ENCODE data around the gene PTPRB.

PTPRB gene

DNA sequence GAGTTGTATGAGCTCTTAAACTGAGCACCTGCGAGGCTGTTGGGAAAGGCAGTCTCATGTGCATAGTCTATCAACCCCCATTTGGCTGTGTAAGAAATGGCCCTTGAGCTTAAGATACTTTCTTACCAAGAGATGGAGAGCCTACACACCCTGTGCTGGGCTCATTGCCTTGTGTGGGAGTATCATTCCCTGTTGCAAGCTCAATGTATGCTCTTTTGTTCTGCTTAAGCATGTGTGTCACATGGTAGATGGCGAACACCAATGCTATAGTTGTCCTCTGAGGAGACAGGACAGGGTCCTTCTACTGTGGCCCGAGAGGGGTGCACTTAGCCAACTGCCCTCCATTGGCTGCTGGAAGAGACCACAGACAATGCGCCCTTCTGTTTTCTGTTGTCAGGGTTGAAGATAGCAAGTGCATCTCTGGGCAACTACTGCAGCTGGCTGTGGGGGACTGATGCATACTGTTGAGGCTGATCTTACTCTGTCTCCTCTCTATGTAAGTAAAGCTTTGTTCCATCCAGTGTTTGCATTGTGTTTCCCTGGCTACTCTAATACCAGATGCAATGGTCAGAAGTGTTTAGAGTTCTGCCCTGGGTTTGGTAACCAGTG, 79.5 kb downstream of the PTPRB start:
- no peak overlapping the region for H3K4me3 ChIP-seq (ENCODE audit: control insufficient read depth, low read depth, low read length)
- DNase-seq (ENCODE audit: low read depth), result no peak
- TF ChIP-seq, protein P1, sequence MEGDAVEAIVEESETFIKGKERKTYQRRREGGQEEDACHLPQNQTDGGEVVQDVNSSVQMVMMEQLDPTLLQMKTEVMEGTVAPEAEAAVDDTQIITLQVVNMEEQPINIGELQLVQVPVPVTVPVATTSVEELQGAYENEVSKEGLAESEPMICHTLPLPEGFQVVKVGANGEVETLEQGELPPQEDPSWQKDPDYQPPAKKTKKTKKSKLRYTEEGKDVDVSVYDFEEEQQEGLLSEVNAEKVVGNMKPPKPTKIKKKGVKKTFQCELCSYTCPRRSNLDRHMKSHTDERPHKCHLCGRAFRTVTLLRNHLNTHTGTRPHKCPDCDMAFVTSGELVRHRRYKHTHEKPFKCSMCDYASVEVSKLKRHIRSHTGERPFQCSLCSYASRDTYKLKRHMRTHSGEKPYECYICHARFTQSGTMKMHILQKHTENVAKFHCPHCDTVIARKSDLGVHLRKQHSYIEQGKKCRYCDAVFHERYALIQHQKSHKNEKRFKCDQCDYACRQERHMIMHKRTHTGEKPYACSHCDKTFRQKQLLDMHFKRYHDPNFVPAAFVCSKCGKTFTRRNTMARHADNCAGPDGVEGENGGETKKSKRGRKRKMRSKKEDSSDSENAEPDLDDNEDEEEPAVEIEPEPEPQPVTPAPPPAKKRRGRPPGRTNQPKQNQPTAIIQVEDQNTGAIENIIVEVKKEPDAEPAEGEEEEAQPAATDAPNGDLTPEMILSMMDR (conservative IDR thresholded peaks at IDR 0.05; ENCODE audit: control insufficient read depth, insufficient read depth, low read depth, low read length), result no peak

DNA sequence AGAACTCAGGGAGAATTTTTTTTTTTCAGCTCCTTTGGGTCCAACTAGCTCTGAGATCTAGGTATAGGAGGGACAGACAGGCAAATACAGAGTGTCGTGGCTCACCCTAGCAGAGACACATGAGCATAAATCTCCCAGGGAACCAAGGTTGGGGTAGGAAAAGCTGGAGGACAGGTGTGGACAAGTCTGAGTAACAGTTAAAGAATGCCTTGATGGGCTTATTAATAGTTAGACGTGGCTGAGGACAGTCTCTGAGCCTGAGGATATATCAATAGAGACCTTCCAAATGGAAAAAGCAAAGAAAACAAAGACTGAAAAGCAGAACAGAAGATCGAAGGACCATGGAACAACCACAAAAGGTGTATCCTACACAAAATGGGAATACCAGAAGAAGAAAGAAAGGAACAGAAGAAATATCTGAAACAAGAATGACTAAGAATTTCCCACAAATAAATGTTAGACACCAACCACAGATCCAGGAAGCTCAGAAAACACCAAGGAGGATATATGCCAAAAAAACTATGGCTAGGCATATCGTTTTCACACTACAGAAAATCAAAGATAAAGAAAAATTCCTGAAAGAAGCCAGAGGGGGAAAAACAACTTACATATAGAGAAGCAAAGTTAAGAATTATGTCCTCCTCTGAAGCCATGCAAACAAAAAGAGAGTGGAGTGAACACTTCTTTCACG, 80.9 kb downstream of the PTPRB start:
- no peak overlapping the region for H3K4me3 ChIP-seq (ENCODE audit: control insufficient read depth, low read depth, low read length)
- DNase-seq (ENCODE audit: low read depth), result no peak
- TF ChIP-seq, protein P1 (conservative IDR thresholded peaks at IDR 0.05; ENCODE audit: control insufficient read depth, insufficient read depth, low read depth, low read length), result no peak

DNA sequence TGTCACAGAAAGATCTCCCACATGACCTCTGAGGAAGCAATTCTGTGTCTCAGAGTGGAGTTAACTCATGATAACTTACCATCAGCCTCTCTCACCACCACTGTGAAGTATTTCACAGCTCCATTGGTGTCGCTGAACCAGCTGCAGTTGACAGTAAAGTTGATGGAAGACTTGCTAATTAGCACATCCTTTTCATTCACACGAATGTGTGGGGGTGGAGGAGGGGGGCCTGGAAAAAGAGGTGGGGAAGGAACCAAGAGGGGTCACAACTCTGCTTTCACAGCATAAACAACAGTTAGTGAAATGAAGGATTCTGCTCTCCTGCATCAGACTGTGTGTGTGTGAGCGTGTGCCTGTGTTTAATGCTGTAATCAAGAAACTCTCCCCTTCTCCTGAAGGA, 82.1 kb downstream of the PTPRB start:
- DNase-seq (ENCODE audit: low read depth), result no peak
- TF ChIP-seq, protein P1 (conservative IDR thresholded peaks at IDR 0.05; ENCODE audit: control insufficient read depth, insufficient read depth, low read depth, low read length), result no peak
- no peak overlapping the region for H3K4me3 ChIP-seq (ENCODE audit: control insufficient read depth, low read depth, low read length)

DNA sequence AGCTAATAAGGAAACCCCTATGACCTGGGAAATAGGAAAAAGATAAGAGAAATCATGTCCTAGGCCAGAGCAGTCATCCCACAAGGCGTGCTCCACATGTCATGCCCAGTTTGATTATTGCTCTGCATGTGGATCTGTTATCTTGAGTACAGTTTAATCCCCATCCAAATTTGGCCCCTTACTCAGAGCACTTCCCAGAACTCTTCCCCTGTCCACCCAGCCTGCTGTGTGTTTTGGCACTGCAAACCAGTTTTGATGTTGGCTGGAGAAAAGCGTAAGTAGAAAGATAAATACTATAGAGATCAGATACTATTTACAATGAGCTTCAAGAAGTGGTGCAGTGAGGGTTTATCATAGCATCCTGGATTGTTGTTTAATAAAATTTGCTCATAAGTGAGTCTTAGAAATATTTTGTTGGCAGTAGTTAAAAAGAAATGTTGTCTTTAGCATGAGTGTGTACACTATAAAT, 83.8 kb downstream of the PTPRB start:
- TF ChIP-seq, protein P1 (conservative IDR thresholded peaks at IDR 0.05; ENCODE audit: control insufficient read depth, insufficient read depth, low read depth, low read length), result no peak
- no peak overlapping the region for H3K4me3 ChIP-seq (ENCODE audit: control insufficient read depth, low read depth, low read length)
- DNase-seq (ENCODE audit: low read depth), result no peak

DNA sequence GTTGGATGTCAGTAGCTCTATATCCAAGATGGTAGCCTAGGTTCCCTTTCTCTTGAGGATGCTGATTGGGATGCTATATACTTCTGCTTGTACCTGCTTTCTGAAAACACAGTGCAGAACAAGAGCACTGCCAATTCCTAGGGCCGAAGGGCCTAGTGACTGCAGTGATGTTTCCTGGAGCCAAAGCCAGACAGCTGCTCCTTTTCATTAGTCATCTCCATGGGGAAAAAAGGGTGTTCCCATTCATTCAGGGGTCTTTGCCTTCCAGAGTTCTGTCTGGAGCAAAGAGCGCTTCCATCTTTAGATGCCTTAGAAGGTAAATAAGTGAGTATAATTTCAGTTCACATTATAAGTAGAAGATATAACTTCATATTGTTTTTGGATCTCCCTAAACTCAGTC, 85.5 kb downstream of the PTPRB start:
- no peak overlapping the region for H3K4me3 ChIP-seq (ENCODE audit: control insufficient read depth, low read depth, low read length)
- no peak for DNase-seq (ENCODE audit: low read depth)
- TF ChIP-seq, protein P1 (conservative IDR thresholded peaks at IDR 0.05; ENCODE audit: control insufficient read depth, insufficient read depth, low read depth, low read length), result no peak

DNA sequence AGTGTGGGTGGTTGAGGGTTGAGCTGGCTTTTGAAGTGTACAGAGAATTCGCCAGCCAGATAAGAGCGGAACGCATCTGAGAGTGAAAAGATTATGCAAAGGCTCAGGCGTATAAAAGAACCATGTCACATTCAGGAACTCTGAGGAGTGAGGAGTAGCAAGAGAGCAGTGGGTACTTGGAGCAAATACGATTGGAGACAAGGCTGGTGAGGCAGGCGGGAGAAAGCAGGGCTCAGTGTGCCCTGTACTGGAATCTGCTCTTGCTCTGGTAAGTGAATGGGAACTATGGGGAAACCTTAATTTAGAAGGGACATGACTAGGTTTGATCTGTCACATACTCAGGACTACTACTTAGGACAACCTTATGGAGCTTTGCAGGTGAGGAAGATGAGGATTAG, 87.0 kb downstream of the PTPRB start:
- DNase-seq (ENCODE audit: low read depth), result no peak
- no peak overlapping the region for H3K4me3 ChIP-seq (ENCODE audit: control insufficient read depth, low read depth, low read length)
- TF ChIP-seq, protein P1 (conservative IDR thresholded peaks at IDR 0.05; ENCODE audit: control insufficient read depth, insufficient read depth, low read depth, low read length), result no peak
